GM12872 (cell line): ENCODE data around the gene FOXD2.

Source experiments
- TF ChIP-seq, protein P1 (sequence below): IDR thresholded peaks from 3 replicates; pipeline ENCODE4 v1.5.1; 2011; ENCODE audit warnings: low read depth, mild to moderate bottlenecking, low read length, moderate library complexity; ENCODE audit not compliant: insufficient read depth

Gene FOXD2

GRCh38 chr1:47460456-47460855 lies 22.6 kb downstream of the FOXD2 start:
- TF ChIP-seq, protein P1, sequence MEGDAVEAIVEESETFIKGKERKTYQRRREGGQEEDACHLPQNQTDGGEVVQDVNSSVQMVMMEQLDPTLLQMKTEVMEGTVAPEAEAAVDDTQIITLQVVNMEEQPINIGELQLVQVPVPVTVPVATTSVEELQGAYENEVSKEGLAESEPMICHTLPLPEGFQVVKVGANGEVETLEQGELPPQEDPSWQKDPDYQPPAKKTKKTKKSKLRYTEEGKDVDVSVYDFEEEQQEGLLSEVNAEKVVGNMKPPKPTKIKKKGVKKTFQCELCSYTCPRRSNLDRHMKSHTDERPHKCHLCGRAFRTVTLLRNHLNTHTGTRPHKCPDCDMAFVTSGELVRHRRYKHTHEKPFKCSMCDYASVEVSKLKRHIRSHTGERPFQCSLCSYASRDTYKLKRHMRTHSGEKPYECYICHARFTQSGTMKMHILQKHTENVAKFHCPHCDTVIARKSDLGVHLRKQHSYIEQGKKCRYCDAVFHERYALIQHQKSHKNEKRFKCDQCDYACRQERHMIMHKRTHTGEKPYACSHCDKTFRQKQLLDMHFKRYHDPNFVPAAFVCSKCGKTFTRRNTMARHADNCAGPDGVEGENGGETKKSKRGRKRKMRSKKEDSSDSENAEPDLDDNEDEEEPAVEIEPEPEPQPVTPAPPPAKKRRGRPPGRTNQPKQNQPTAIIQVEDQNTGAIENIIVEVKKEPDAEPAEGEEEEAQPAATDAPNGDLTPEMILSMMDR, result no peak

GRCh38 chr1:47465605-47466004 lies 27.8 kb downstream of the FOXD2 start:
- TF ChIP-seq, protein P1, result no peak

DNA sequence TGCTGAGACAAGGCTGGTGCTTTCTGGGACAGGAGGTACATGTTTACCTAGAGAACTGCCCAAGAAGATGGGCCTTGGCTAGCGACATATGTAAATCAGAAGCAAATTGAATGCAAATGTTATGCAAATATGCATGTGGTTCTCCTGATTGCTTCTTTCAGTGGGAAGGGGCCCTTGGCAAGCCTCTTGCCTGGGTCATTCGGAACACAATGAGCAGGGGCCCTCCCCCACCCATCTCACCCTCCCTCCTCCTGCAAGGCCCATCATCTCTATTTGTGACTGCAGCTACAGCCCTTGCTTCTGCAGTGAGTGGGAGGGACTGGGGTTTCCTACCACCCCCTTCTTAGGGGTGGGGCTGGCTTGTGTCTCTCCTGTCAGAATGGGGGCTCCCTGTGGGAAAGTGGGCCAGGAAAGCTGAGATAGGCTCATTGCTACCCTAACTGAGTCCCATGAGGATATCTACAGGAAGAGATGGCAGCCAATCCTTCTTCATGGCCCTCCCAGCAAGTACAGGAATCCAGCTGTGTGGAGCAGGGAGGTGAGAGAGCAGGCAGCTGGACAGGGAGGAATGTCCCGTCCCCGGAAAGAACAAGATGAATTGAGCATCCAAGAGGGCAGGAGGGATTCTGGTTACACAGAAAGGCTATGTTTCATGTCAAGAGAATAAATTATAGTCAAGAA lies 31.0 kb downstream of the FOXD2 start:
- TF ChIP-seq, protein P1, result no peak

DNA sequence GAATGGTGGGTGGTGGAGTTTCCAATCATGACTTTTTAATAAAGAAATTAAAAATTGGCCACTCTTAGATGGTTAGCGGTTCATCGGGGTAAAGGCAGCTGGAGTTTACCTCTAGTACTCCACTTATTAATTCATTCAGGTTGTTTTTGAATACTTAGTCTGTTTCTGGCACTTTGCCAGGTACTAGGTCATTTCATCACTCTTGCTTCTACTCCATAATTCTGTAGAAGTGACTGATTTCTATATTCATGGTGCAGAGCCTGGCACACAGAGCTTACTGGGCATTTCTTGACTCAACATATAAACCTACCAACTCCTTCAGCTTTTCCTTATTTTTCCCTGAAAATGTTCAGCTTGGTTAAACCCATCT lies 31.5 kb downstream of the FOXD2 start:
- TF ChIP-seq, protein P1, result no peak

GRCh38 chr1:47469910-47470309 lies 32.1 kb downstream of the FOXD2 start:
- TF ChIP-seq, protein P1, result no peak

DNA sequence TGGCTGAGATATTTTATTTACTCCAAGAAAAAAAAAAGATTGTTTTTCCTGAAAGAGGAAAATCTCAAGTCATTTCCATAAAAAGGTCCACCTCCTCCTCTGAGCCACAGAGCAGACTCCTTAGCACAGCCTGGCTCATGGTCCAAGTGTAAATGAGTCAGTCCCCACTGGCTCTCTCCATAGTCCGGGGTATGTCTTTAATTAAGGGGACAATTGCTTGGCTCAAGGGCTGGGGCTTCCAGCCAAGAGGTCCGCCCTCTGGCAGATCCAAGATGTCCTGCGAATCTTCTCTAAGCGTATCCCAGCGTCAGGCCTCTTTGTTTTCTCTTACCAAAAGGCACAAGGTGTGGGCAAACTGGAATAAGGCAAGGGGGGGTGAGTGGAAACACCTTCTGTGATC lies 33.3 kb downstream of the FOXD2 start:
- TF ChIP-seq, protein P1, result no peak

- TF ChIP-seq, protein P1, result no peak
These were observed 36.7 kb downstream of the FOXD2 start for GRCh38 chr1:47474278-47475193.
